ENCODE results near the gene RHEB.

DNA sequence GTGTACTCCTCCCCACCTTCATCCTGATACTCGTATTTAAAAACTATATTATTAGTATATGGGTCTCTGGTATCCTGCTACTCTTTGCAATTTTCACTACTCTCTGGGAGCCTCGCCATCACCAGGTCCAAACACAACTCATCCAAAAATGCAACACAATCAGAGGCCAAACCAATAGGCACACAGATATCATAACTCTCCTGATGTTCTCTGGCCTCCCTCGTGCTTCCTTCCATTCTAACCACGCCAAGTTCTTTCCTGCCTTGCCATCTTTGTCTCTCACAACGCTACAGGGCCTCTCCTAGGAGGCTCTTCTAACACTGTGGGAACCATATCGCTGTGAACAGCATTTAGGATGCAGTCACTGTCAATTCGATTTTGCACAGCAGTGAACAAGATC lies 7.3 kb downstream of the RHEB start:
- TF ChIP-seq POLR2A (IDR thresholded peaks at IDR 0.05; ENCODE audit: extremely low read depth, insufficient read length) (no peak), MYC (IDR thresholded peaks at IDR 0.05; ENCODE audit: low read depth, low read length) (no peak)
- TF ChIP-seq, protein P1, sequence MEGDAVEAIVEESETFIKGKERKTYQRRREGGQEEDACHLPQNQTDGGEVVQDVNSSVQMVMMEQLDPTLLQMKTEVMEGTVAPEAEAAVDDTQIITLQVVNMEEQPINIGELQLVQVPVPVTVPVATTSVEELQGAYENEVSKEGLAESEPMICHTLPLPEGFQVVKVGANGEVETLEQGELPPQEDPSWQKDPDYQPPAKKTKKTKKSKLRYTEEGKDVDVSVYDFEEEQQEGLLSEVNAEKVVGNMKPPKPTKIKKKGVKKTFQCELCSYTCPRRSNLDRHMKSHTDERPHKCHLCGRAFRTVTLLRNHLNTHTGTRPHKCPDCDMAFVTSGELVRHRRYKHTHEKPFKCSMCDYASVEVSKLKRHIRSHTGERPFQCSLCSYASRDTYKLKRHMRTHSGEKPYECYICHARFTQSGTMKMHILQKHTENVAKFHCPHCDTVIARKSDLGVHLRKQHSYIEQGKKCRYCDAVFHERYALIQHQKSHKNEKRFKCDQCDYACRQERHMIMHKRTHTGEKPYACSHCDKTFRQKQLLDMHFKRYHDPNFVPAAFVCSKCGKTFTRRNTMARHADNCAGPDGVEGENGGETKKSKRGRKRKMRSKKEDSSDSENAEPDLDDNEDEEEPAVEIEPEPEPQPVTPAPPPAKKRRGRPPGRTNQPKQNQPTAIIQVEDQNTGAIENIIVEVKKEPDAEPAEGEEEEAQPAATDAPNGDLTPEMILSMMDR (IDR thresholded peaks at IDR 0.05; ENCODE audit: low read depth, low read length) = no peak

All from NB4 (cell line).